GM21576 (cell line): ENCODE data around the gene TMEM175.

Experiments used
- ATAC-seq: cut with Tn5 transposase; IDR thresholded peaks from one replicate; pipeline ENCODE4 v1.9.1; 2021; ENCODE audit warnings: mild to moderate bottlenecking, moderate library complexity; ENCODE audit not compliant: unreplicated experiment

TMEM175 gene

GRCh38 chr4:931960-932712 lies at the start of gene TMEM175, which contains the start of gene GAK:
TSS of gene TMEM175 (plus strand) at chr4:932460. CDS start at chr4:947740, 15,280 bp downstream.
TSS of gene GAK (minus strand) at chr4:932316. CDS start at chr4:932187, 129 bp downstream.
- ATAC-seq = peak; percentile 75

GRCh38 chr4:882646-883045 lies 49.6 kb upstream of the TMEM175 start:
- no peak for ATAC-seq

- no peak for ATAC-seq
Observed at GRCh38 chr4:883377-884095, 48.7 kb upstream of the TMEM175 start.

- ATAC-seq = no peak
Observed at GRCh38 chr4:884259-884658, 48.0 kb upstream of the TMEM175 start.

- no peak for ATAC-seq
Observed at GRCh38 chr4:884896-885295, 47.4 kb upstream of the TMEM175 start.

- ATAC-seq = no peak
Observed at GRCh38 chr4:885353-885752, 46.9 kb upstream of the TMEM175 start.

- no peak for ATAC-seq
Observed at GRCh38 chr4:886244-886643, 46.0 kb upstream of the TMEM175 start.

- ATAC-seq = no peak
Observed at GRCh38 chr4:887034-887763, 45.1 kb upstream of the TMEM175 start.

GRCh38 chr4:888029-888428 lies 44.2 kb upstream of the TMEM175 start:
- ATAC-seq = no peak

GRCh38 chr4:889516-889915 lies 42.7 kb upstream of the TMEM175 start:
- no peak for ATAC-seq

- ATAC-seq = no peak
Observed at GRCh38 chr4:890036-890695, 42.1 kb upstream of the TMEM175 start.

GRCh38 chr4:891747-892146 lies 40.5 kb upstream of the TMEM175 start:
- no peak for ATAC-seq

GRCh38 chr4:892780-893179 lies 39.5 kb upstream of the TMEM175 start:
- ATAC-seq = no peak

- ATAC-seq = no peak
Observed at GRCh38 chr4:893276-893994, 38.8 kb upstream of the TMEM175 start.

GRCh38 chr4:893995-894705 lies 38.1 kb upstream of the TMEM175 start:
- ATAC-seq = no peak

GRCh38 chr4:895596-895995 lies 36.7 kb upstream of the TMEM175 start:
- no peak for ATAC-seq

- ATAC-seq = no peak
Observed at GRCh38 chr4:896216-896615, 36.0 kb upstream of the TMEM175 start.

- ATAC-seq = no peak
Observed at GRCh38 chr4:896630-897029, 35.6 kb upstream of the TMEM175 start.

GRCh38 chr4:898123-898522 lies 34.1 kb upstream of the TMEM175 start:
- ATAC-seq = no peak
